ENCODE measurements around the gene MCF2L. TPM values are rescaled to one million over a fixed set of nuclear protein-coding genes. Genes with fewer than 3 reads are reported as not detected.

Gene MCF2L
- total RNA-seq, 1 experiment from 2014 or later: 9.5 TPM

DNA sequence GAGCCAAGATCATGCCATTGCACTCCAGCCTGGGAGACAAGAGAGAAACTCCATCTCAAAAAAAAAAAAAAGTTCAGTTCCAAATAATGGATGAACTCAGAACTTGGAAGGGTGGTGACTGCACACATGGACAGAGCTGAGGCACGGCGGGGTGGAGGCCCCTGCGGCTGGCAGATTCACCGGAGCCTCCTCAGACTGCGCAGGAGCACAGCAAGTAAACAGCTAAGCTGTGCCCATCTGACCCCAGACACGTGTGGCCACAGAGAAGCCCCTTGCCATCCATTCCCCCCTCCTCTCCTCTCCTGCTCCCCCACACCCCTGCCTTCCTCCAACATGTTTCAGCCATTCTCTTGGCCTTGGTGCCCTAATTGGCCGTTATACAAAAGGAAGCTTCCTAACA lies 173.9 kb downstream of the MCF2L start:
- Histone ChIP-seq H3K27me3 (replicated peaks; ENCODE audit: insufficient read depth, low read depth, low read length, poor library complexity) (no peaks in the 10 kb centered on the region), H3K4me1 (ENCODE audit: insufficient read depth, low read length, poor library complexity, severe bottlenecking) (no peaks in the 10 kb centered on the region), H3K36me3 (ENCODE audit: insufficient read depth, low read length, poor library complexity, severe bottlenecking) (no peaks in the 10 kb centered on the region), H3K27ac (ENCODE audit: low read depth, low read length, poor library complexity, severe bottlenecking) (no peak overlapping the region), H3K9me3 (ENCODE audit: low read depth, low read length, poor library complexity, severe bottlenecking) (no peaks in the 10 kb centered on the region), H3K4me3 (ENCODE audit: low read depth, low read length, poor library complexity, severe bottlenecking) (no peak overlapping the region)
- TF ChIP-seq, protein P1, sequence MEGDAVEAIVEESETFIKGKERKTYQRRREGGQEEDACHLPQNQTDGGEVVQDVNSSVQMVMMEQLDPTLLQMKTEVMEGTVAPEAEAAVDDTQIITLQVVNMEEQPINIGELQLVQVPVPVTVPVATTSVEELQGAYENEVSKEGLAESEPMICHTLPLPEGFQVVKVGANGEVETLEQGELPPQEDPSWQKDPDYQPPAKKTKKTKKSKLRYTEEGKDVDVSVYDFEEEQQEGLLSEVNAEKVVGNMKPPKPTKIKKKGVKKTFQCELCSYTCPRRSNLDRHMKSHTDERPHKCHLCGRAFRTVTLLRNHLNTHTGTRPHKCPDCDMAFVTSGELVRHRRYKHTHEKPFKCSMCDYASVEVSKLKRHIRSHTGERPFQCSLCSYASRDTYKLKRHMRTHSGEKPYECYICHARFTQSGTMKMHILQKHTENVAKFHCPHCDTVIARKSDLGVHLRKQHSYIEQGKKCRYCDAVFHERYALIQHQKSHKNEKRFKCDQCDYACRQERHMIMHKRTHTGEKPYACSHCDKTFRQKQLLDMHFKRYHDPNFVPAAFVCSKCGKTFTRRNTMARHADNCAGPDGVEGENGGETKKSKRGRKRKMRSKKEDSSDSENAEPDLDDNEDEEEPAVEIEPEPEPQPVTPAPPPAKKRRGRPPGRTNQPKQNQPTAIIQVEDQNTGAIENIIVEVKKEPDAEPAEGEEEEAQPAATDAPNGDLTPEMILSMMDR (conservative IDR thresholded peaks at IDR 0.05; ENCODE audit: low read depth, low read length): no peak
- no peak for TF ChIP-seq EZH2 (IDR thresholded peaks at IDR 0.05; ENCODE audit: borderline replicate concordance, low read depth, low read length, poor library complexity, severe bottlenecking)
- no peak for DNase-seq (ENCODE audit: low spot score)
- intact Hi-C loops (cut with micrococcal nuclease; ENCODE audit: unreplicated experiment): no loop called here
- ChIA-PET CTCF (no interaction called here), POLR2A (ENCODE audit: low non-redundant PET) (no interaction called here)
- BruUV-seq (replicated peaks): no TSS peak

DNA sequence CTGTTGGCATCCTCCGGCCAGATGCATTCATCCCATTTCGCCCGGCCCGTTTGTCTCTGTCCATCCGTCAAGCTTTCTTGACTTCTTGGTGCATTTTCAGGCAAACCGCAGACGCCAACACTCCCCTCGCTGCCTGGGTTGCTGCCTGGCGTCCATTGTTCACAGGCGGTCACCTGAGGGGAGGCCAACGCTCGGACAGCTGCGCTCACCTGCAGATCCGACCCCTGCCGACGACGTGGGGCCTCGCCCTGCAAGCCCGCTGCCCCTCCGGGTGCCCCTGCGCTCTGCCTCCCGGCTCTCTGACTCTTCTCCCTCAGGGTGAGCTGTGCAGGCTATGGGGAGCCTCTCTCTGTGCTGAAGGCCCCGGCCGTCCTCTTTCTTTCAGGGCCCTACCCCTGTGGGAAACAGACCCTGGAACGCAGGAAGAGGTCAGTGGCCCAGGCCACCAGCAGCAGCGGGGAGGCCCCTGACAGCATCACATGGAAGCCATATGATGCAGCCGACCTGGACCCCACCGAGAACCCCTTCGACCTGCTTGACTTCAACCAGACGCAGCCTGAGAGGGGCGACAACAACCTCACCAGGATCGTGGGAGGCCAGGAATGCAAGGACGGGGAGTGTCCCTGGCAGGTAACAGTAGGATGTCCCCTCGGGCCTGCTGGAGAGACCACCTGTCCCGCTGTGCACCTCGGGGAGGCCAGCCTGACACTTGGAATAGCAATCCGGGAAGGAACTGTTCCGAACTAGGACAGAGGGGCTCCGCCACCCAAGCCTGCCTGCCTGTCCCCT lies 174.6 kb downstream of the MCF2L start:
- POLR2A ChIA-PET (ENCODE audit: low non-redundant PET): no interaction called here
- TF ChIP-seq, protein P1 (conservative IDR thresholded peaks at IDR 0.05; ENCODE audit: low read depth, low read length): no peak
- no peak for TF ChIP-seq EZH2 (IDR thresholded peaks at IDR 0.05; ENCODE audit: borderline replicate concordance, low read depth, low read length, poor library complexity, severe bottlenecking)
- Histone ChIP-seq H3K4me3 (ENCODE audit: low read depth, low read length, poor library complexity, severe bottlenecking) (no peak overlapping the region), H3K27me3 (replicated peaks; ENCODE audit: insufficient read depth, low read depth, low read length, poor library complexity) (no peaks in the 10 kb centered on the region), H3K9me3 (ENCODE audit: low read depth, low read length, poor library complexity, severe bottlenecking) (no peaks in the 10 kb centered on the region), H3K4me1 (ENCODE audit: insufficient read depth, low read length, poor library complexity, severe bottlenecking) (no peaks in the 10 kb centered on the region), H3K27ac (ENCODE audit: low read depth, low read length, poor library complexity, severe bottlenecking) (no peak overlapping the region), H3K36me3 (ENCODE audit: insufficient read depth, low read length, poor library complexity, severe bottlenecking) (no peaks in the 10 kb centered on the region)
- DNase-seq (ENCODE audit: low spot score): no peak
- no TSS peak for BruUV-seq (replicated peaks)
- CTCF ChIA-PET: no interaction called here
- intact Hi-C loops (cut with micrococcal nuclease; ENCODE audit: unreplicated experiment): no loop called here

DNA sequence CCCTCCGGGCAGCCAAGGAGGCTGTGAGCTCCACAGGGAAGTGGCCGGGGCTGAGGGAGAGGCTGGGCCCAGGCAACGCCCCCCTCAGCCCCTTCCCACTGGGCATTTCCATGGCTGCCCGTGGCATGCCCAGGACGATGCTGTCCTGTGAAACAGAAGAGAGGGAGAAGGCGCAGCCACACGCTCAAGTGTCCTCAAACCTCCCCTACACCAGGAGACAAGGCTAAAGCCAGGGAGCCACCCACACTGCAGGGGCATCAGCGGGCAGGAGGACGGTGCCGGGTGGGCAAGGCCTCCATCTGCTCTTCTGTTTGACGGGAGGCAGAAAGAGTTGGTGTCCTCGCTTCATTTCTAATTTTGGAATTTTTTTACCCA lies 175.2 kb downstream of the MCF2L start:
- ChIA-PET POLR2A (ENCODE audit: low non-redundant PET) (no interaction called here), CTCF (no interaction called here)
- no peak for DNase-seq (ENCODE audit: low spot score)
- H3K4me3 ChIP-seq (ENCODE audit: low read depth, low read length, poor library complexity, severe bottlenecking): no peak overlapping the region
- intact Hi-C loops (cut with micrococcal nuclease; ENCODE audit: unreplicated experiment): no loop called here
- no peaks in the 10 kb centered on the region for H3K36me3 ChIP-seq (ENCODE audit: insufficient read depth, low read length, poor library complexity, severe bottlenecking)
- TF ChIP-seq EZH2 (IDR thresholded peaks at IDR 0.05; ENCODE audit: borderline replicate concordance, low read depth, low read length, poor library complexity, severe bottlenecking): no peak
- TF ChIP-seq, protein P1 (conservative IDR thresholded peaks at IDR 0.05; ENCODE audit: low read depth, low read length): no peak
- H3K4me1 ChIP-seq (ENCODE audit: insufficient read depth, low read length, poor library complexity, severe bottlenecking): no peaks in the 10 kb centered on the region
- no peaks in the 10 kb centered on the region for H3K9me3 ChIP-seq (ENCODE audit: low read depth, low read length, poor library complexity, severe bottlenecking)
- no peaks in the 10 kb centered on the region for H3K27me3 ChIP-seq (replicated peaks; ENCODE audit: insufficient read depth, low read depth, low read length, poor library complexity)
- no peak overlapping the region for H3K27ac ChIP-seq (ENCODE audit: low read depth, low read length, poor library complexity, severe bottlenecking)
- BruUV-seq (replicated peaks): no TSS peak
